GM21528 (cell line): ENCODE data around the gene UFD1.
A peak's percentile ranks its signal among the peaks of the same experiment; 100 is the strongest.

Experiments used
- ATAC-seq: cut with Tn5 transposase; IDR thresholded peaks from one replicate; pipeline ENCODE4 v1.9.1; 2021; ENCODE audit warnings: mild to moderate bottlenecking, moderate library complexity; ENCODE audit not compliant: unreplicated experiment, low FRiP score

The UFD1 gene

DNA sequence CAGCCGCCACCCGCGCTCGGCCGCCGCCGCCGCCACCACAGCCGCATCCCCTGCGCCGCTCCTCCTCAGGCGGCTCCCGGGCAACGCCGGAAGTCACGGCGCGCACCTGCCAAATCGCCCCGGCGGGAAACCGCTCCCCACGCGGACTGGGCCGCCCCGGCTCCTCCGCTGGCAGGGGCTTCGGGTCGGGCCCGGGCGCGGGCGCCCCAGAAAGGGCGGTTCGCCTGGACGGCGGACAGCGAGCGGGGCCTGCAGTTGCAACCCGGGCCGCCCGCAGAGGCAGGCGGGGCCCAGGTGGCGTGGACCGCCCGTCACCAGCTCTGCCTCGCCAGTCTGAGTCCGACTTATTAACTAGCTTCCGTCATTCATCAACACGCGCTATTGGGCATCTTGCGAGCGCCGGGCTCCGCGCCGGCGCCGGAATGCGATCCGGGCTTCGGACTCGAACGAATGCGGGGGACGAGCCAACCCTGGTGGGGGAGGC lies 47.3 kb downstream of the UFD1 start, which contains the start of gene HIRA:
Gene HIRA (minus strand): TSS at position 85 of the 484 bp plus-strand sequence. CDS start 257 bp downstream, outside the sequence.
- peak; percentile 55 for ATAC-seq

DNA sequence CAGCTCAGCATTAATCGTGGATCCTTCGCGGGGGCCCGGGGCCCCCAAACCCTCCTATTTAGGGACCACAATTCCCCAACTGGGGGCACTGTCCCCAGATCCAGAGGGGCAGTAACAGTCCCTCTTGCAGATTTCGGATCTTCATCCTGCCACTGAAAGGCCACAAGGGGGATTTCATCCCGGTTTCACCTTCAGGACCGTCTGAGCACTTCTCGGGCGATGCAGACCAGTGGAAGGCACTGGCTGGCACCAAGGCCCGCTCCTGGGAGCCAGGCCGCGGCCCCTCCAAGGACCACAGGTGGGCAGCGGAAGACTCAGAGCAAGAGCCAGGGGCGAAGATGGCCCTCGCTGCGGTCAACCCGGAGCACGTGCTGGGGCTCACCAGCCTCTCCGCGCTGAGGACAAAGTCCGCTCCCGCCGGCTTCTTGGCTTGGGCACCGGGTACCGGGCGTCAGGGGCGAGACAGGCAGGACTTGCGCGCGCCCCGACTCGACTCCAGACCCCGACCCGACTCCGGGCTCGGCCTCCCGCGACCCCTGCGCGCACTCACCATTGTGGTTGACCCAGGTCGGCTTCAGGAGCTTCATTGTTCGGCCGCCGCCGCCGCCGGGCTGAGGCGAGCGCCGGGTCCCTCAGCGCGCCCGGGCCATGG lies 48.0 kb downstream of the UFD1 start:
- ATAC-seq, result no peak

DNA sequence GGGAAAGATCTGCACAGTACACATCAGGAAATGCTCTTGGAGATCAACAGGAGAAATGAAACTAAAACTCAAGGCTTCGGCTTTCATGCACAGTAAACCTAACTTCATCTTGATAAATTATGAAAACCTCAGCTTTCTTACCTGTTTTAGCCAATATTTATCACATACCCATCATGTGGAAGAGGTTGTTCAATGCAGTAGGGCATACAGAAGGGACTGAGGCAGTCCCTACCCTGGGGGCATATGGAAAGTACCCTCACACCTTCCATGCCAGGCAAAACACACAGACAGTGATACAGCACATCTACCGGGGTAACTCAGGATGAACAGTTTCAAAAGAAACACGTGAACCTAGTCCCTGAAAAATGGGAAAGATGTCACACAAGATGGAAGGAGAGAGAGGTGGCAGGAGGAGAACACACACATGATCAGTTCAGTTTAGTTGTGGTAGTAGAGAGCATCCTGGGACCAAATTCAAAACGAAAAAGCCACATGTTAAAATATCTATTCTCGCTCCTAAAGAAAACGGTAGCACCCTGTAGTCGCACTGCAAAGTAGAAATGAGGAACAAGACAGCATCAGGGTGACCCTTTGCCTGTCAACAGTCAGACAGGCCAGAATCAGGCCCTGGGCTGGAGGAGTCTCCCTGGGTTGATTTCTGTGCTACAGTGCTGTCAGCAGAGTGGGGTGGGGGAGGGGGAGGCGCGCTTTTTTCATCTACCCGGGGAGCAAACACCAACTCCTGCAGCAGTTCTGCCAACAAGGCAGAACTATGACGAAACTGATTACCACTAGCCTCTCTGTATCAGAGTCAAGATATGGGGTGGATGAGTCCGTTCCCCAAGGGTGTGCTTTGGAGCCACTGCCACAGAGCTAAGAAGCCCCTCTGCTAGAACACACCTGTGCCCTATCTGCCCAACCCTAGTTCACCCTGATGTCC lies 48.8 kb downstream of the UFD1 start:
- no peak for ATAC-seq

DNA sequence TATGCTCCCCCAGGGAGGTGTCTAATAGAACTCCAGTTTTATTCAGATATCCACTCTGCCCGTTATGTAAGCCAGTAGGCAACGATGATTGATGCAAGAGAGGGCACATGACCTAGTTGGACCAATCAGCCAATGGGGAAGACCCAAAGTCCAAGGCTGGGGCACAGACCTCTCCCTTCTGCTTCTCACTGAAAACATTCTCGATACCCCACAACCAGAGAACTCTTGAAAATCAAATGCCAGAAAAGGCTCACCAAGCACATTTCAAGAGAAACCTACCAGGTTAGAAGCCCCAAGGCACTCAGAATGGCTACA lies 54.9 kb downstream of the UFD1 start:
- ATAC-seq, result no peak

DNA sequence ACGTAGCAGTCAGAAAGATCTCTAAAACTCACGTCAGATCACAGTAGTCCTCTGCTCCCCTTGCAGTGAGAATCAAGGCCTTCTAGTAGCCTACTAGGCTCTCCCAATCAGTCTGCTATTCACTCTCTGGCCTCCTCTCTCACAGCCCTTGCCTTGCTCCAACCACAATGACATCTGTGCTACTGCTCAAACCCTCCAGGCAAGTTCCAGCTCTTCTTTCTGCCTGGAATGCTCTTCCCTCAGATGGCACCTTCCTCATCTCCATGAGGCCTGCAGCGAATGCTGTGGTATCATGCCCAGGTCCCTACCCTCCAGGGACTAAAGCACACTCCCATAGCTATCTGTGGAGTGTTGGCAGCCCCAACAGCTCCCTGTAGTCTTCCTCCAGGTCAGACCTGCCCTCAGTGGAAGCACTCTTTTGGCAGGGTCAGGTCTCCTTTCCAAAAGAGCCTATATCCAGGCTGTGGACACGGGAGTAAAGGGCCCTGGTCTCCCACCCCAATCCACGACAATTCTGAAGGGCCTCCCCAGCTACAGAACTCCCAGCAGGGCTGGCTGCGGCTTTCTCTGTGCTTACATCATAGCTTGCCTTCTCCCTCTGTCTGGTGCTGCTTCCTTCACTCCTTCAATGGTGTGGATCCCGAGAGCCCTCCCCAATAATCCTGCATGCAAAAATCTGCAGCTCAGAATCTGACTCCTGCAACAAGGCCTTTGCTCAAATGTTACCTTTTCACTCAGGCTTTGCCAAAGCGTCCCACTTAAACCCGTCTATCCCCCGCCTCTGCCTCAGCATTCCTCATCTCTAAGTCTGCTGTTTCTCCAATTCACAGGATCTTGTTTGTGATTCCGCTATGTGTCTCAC lies 56.3 kb downstream of the UFD1 start:
- ATAC-seq, result no peak

DNA sequence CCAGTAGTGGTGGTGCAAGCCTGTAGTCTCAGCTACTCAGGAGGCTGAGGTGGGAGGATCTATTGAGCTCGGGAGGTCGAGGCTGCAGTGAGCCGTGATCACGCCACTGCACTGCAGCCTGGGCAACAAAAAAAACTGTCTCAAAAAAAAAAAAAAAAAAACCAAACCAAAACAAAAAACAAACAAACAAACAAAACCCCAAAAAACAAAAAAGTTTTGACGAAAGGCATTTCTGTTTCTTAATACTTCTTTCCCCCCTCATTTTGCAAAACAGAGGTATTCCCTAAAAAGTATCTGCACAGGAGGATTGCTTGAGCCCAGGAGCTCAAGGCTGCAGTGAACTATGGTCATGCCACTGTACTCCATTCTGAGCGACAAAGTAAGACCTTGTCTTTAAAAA lies 58.7 kb downstream of the UFD1 start:
- no peak for ATAC-seq

DNA sequence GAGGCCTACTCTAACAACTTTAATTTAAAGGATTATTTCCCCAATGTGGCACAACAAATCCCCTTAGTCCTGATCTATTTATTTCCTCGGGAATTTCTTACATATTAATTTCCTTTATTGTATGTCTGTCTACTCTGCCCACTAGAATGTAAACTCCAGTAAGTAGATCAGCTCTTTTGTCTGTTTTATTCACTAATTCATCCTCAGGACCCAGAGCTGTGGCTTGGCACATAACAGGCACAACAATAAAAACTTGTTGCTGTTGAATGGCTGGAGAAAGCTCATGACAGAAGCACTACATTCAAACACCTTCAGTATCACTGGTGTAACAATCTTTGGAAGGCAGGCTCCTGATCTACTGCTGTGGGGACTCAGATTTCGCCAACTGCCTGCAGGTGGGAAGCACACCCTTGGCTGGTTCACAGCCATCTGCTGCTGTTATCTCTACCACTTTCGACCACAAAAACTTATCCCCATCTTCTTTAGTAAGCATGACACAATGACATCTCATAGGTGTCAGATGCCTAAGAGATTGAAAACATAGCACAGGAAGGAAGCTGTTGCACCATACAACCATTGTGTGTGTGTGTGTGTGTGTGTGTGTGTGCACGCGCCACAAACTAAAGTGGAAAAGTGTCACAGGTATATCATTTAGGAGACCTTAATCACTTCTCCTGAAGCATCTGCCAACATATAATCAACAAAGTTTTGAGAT lies 59.4 kb downstream of the UFD1 start:
- no peak for ATAC-seq

DNA sequence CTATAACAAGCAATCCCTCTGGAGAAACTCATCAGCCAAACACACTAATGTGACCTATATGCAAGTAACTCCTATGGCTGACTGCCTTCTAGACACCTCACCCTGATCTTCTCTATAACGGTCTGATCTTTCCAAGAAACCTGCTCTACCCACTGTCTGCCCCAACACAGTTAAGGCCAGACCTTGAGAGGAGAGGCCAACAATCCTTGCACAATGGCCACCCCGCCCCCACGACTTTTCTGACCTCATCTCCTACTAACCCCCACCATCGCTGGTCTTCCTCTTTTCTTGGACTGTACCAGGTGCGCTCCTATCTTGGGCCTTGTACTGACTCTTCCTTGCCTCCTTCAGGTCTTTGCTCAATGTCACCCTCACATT lies 59.9 kb downstream of the UFD1 start:
- no peak for ATAC-seq

DNA sequence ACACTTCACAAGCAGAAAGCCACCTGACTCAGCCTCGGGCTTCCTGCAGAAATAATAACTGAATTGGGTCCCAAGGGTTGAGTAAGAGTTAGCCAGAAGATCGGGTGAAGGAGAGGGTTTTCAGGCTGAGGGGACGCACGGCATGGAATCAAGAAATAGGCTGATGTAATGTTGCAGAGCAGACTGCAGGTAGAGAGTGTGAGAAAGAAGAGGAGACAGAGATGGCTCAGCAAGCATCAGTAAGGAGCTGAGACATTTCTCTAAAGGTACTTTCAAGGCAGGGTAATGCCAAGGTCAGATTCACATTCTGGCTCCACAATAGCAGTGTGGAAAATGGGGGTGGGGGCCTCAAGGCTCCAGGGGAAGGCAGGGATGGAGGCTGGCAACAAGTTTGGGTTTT lies 66.1 kb downstream of the UFD1 start:
- ATAC-seq, result no peak

DNA sequence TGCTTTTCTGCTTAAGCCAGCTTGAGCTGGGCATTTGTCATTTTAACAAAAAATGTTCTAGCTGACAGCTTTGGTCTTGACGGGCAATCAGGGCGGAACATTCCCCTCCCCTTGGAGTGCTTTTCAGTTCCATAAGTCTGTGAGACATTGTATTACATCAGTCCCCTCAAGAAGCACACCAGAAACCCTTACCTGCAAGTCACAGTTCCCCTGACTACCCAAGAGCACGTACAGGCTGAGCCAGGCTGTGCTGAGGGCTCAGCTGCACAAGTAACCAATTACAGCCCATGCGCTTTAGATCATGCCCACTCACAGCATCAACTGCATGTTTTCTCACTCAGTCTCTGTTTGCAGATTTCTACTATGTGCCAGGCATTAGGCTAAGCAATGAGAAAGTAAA lies 66.5 kb downstream of the UFD1 start:
- ATAC-seq, result no peak

DNA sequence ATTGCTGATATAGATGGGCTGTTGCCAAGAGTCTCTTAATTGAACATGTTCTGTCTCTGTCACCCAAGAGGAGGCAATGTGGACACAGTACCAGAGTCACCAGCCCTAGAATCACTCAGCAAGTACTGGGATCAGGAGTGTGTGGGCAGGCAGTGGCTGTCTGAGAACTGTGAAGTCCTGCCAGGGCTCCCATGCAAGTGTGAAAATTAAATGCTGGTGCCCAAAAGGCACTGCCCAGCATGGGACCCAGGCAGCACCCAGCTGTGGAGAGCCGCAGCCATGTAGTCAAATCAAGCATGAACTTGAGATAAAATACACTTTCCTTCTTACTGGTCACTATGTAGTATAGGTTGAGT lies 67.3 kb downstream of the UFD1 start:
- no peak for ATAC-seq

DNA sequence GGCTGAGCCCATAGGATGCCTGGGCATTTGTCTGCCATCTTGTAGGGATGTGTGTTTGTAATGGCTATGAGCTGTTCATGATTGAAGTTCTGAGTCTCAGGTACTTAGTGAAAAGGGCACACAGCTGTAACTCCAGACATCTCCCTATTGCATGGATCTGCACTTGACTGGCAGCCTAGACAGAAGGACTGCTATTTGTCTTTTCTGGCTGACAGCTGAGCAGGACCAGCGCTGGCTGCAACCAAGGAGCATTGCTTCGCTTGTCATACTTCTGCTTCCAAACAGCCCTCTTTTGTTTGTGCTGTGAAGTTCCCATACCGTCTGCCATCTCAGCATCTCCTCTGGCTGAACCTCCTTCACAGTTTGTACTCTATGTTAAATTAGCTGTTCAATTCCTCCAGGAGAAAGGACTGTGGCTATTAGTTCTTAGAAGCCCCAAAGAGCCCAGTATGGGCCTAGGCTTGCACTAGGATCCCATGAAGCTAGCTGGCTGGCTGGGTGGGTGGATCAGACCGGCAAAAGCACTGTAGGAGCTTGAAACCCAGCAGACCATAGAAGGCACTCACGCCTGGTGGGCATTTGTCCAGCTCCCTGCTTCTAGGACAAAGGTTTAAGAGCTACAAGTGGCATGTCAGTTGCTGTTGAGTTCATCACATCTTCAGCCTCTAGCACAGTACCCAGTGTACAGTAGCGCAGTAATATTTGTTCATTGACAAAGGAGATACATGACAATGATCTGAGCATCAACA lies 67.9 kb downstream of the UFD1 start:
- ATAC-seq, result no peak

DNA sequence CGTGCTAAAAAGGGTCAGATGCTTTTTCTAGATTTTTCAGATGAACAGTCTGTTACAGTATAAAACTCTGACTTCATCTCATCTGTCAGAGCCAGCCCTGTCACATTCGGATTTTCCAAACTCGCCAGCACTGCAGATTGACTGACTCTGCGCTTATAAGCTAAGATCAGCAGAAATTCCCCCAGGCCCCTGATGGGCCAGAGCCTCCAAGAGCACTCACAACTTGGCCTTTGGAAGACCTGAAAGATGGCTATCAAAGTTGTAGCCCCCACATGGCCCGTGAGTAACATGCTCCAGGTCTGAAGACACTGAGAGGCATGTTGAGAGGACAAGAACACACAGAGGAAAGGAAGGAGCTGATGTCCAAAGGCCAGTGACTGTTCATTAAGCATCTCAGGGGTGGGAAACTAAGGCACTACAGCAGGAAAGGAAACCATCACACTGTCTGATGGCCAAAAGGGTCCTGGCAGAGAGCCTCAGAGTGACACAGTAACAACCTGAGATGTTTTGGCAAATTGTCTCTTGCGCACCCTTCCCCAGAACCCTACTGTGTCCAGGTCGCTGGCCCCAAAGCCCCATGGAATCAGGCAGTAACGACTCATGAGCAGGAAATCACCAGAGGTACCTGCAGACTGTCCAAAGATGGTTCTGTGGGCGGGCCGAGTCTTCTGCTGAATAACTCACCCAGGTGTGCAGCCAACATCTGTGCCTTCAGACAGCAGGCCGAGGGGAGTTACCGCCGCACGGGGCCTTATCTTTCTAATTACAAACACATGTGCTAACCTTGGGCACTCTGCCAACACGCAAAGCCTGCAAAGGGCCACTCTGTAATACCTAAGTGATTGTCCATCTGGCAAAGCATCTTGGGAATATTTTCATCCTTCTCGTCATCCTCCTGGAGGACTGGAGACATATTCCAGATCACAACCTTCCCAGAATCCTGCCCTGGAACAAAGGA lies 71.1 kb downstream of the UFD1 start:
- no peak for ATAC-seq

DNA sequence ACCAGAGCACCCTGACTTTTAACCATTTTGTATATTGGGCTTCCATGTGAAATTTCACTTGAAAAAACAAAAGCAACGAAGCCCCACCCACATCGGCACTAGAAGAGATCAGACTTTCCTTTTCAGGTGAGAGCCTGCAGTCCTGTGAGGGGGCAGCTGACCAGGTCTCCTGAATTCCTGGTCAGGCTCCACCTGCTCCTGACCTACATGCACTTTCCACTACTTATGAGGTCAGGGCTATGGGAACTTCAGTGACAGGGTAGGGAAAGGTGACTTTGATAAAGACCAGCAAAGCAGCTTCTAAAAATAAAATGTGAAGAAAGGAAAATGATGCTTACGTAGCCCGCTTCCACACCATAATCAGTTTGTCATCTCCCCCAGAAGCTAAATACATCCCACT lies 72.1 kb downstream of the UFD1 start:
- no peak for ATAC-seq

DNA sequence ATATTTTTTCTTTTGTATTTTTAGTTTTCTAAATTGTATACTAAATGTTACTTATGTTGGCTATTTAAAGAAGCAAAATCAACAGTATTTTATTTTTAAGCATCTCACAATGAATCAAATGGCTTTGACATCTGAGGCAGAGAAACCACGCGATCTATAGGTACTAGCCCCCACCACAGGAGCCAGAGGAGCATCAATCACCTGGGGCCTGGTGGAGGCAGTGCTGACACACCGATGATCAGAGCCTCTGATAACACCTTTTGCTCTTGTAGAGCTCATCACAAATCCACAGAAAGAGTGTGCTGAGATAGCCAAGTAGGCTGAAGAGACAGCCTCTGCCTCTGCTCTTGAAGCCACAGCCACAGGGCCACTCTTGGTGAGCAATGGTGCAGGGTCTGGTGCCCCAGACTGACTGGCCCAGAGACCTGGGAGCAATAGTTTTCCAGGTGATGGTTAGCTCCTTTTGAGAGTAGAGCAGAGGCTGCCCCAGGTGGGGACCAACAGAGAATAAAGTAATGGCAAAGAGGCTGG lies 72.6 kb downstream of the UFD1 start:
- ATAC-seq, result no peak

DNA sequence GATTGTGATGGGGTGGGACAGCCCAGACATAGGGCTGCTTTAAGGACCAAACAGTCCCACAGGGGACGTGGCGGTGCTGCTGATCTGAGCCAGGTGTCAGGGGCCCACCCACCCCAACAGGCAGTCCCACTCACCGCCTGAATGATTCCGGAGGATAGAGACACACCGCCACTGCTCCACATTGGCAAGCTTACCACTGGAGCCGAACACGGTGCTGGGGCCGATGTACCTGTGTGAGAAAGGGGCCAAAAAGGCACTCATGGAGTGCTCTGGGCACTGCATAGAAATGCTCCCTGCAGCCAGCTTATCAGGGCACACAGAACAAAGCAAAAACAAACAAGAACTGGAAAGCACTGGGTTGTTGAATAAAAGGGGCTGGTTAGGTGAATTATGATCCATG lies 73.3 kb downstream of the UFD1 start:
- no peak for ATAC-seq

DNA sequence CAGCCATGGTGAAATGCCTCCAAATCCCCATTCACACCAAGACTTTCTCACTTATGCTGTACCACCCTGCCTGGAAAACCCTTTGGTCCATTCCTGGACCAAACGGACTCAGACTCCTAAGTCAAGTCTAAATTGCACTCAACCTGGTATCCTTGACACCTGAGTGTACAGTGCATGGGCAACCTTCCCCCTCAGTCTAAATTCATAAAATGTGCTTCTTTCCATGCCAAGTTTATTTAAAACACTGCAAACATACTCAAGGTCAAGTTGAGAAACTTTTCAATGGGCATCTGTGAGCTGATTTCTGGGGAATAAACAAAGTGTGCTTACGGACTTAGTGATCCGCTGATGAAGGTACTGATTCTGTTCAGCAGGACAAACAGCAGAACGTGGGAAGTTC lies 73.9 kb downstream of the UFD1 start:
- no peak for ATAC-seq

DNA sequence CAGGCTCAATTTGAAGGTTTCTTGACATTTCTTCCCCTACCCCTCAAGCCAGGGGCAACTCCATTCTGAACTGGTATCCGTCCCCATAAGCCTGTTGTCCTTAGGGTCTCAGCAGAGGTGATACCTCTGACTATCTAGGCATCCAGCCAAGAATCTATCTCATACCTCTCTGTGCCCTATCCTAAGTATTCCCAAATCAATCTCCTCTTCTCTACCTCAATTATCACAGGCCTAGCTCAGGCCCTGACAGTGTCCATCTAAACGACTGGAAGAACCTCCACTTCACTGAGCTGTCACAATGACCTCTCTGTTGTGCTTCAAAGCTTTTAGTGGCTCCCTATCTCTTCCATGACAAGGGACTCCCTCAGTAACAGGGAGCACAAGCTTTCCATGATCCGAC lies 74.3 kb downstream of the UFD1 start:
- no peak for ATAC-seq
